ENCODE data around the gene PDE8B.
"Not testable (repeated sequence)": the region's sequence is repeated elsewhere in the genome, so short reads cannot be mapped to it uniquely, and the experiment has no call there.

Gene PDE8B

DNA sequence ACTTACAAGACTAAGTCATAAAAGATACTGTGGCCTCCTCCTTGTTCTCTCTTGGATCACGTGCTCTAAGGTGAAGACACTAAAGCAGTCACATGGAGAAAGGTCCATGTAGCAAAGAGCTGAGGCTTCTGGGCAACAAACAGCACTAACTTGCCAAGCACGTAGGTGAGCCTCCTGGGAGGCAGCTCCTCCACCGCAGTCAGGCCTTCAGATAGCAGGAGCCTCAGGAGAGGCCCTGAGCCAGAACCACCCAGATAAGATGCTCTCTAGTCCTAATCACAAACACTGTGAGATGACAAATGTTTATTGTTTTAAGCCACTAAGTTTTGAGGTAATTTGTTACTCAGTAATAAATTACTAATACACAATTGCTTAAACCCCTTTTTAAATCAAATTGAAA lies 243.6 kb downstream of the PDE8B start:
- Histone ChIP-seq H3K4me1 (ENCODE audit: control extremely low read depth in 1 of 4, control insufficient read depth in 4 of 4, insufficient read depth in 4 of 4, low read length in 3 of 4) (peaks cover 0 to 4% (median 4%) of the 10 kb centered on the region in 4 experiments), H3K9me3 (ENCODE audit: control extremely low read depth in 1 of 5, control insufficient read depth in 4 of 5, insufficient read depth in 2 of 5, low read depth in 1 of 5, low read length in 4 of 5) (no peaks in the 10 kb centered on the region), H3K4me3 (ENCODE audit: control insufficient read depth in 1 of 7, extremely low read depth in 1 of 7, insufficient read depth in 4 of 7, low read depth in 2 of 7, low read length in 6 of 7) (no peak overlapping the region), H3K27ac (ENCODE audit: insufficient read depth in 1 of 2, low read depth in 1 of 2, low read length in 2 of 2, poor library complexity in 1 of 2, severe bottlenecking in 2 of 2) (no peak overlapping the region), H3K36me3 (ENCODE audit: control insufficient read depth in 4 of 4, insufficient read depth in 4 of 4, low read length in 3 of 4) (peaks cover 3 to 13% (median 10%) of the 10 kb centered on the region in 4 experiments), H3K27me3 (replicated peaks in 2 of 5; ENCODE audit: control insufficient read depth in 4 of 5, insufficient read depth in 5 of 5, low read length in 4 of 5) (no peaks in the 10 kb centered on the region)
- WGBS (ENCODE audit: insufficient coverage), result 83% methylated on average over 1 of the region's 3 CpGs
- ChIA-PET POLR2A (no interaction called here), CTCF (no interaction called here)
- DNase-seq, result no peak

DNA sequence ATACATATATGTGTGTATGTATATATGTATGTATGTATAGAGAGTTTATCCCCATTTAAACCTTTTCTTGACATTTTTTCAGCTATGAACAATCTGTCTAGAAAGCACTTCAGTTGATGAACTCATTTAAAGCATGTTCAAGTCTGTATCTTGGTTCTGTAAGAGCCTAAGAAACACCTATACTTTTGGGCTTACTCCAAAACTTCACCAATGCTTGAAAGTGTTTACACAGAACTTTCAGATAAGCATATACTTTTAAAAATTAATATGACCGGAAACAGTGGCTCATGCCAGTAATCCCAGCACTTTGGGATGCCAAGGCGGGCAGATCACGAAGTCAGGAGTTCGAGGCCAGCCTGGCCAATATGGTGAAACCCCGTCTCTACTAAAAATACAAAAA lies 250.8 kb downstream of the PDE8B start:
- no peak for DNase-seq
- ChIA-PET POLR2A (no interaction called here), CTCF (no interaction called here)
- Histone ChIP-seq H3K9me3 (ENCODE audit: control extremely low read depth in 1 of 5, control insufficient read depth in 4 of 5, insufficient read depth in 2 of 5, low read depth in 1 of 5, low read length in 4 of 5) (no peaks in the 10 kb centered on the region), H3K27me3 (replicated peaks in 2 of 5; ENCODE audit: control insufficient read depth in 4 of 5, insufficient read depth in 5 of 5, low read length in 4 of 5) (no peaks in the 10 kb centered on the region), H3K4me3 (ENCODE audit: control insufficient read depth in 1 of 7, extremely low read depth in 1 of 7, insufficient read depth in 4 of 7, low read depth in 2 of 7, low read length in 6 of 7) (no peak overlapping the region), H3K36me3 (ENCODE audit: control insufficient read depth in 4 of 4, insufficient read depth in 4 of 4, low read length in 3 of 4) (peaks cover 0 to 7% (median 3%) of the 10 kb centered on the region in 4 experiments), H3K4me1 (ENCODE audit: control extremely low read depth in 1 of 4, control insufficient read depth in 4 of 4, insufficient read depth in 4 of 4, low read length in 3 of 4) (no peaks in the 10 kb centered on the region), H3K27ac (ENCODE audit: insufficient read depth in 1 of 2, low read depth in 1 of 2, low read length in 2 of 2, poor library complexity in 1 of 2, severe bottlenecking in 2 of 2) (no peak overlapping the region)
- 100% methylated on average over 5 of the region's 5 CpGs for WGBS (ENCODE audit: insufficient coverage)

DNA sequence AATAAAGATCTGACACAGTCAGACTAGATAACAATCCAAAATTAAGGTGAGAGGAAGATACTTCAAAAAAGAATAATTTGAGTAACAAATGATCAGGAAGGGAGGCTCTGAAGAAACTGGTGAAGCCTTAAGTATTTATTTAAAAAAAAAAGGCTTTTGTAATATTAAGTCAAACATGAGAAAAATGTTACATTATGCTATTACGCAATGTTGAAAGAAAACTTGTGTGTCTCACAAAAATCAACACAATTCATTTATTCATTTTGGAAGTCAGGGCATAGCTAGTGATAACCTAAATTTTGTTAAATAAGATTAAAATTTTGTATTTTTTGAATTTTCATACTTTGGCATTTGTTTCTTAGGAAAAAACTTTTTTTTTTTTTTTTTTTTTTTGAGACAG lies 253.4 kb downstream of the PDE8B start:
- H3K4me3 ChIP-seq (ENCODE audit: control insufficient read depth in 1 of 7, extremely low read depth in 1 of 7, insufficient read depth in 4 of 7, low read depth in 2 of 7, low read length in 6 of 7), result no peak overlapping the region
- ChIA-PET CTCF (no interaction called here), POLR2A (no interaction called here)
- no peaks in the 10 kb centered on the region for H3K27me3 ChIP-seq (replicated peaks in 2 of 5; ENCODE audit: control insufficient read depth in 4 of 5, insufficient read depth in 5 of 5, low read length in 4 of 5)
- no peaks in the 10 kb centered on the region for H3K9me3 ChIP-seq (ENCODE audit: control extremely low read depth in 1 of 5, control insufficient read depth in 4 of 5, insufficient read depth in 2 of 5, low read depth in 1 of 5, low read length in 4 of 5)
- H3K36me3 ChIP-seq (ENCODE audit: control insufficient read depth in 4 of 4, insufficient read depth in 4 of 4, low read length in 3 of 4), result peaks cover 0 to 7% (median 3%) of the 10 kb centered on the region in 4 experiments
- no peak for DNase-seq
- no peaks in the 10 kb centered on the region for H3K4me1 ChIP-seq (ENCODE audit: control extremely low read depth in 1 of 4, control insufficient read depth in 4 of 4, insufficient read depth in 4 of 4, low read length in 3 of 4)
- no peak overlapping the region for H3K27ac ChIP-seq (ENCODE audit: insufficient read depth in 1 of 2, low read depth in 1 of 2, low read length in 2 of 2, poor library complexity in 1 of 2, severe bottlenecking in 2 of 2)
- WGBS (ENCODE audit: insufficient coverage), result no CpG with 5 or more reads among the region's 1 CpG

DNA sequence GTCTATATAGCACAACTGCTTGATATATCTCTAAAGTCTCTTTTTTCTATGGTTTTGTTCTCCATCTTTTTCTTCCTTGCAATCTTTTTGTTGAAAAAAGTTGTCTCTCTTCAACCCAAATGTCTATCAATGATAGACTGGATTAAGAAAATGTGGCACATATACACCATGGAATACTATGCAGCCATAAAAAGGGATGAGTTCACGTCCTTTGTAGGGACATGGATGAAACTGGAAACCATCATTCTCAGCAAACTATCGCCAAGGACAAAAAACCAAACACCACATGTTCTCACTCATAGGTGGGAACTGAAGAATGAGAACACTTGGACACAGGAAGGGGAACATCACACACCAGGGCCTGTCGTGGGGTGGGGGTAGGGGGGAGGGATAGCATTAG lies 258.4 kb downstream of the PDE8B start:
- H3K9me3 ChIP-seq (ENCODE audit: control extremely low read depth in 1 of 5, control insufficient read depth in 4 of 5, insufficient read depth in 2 of 5, low read depth in 1 of 5, low read length in 4 of 5); H3K27ac ChIP-seq (ENCODE audit: insufficient read depth in 1 of 2, low read depth in 1 of 2, low read length in 2 of 2, poor library complexity in 1 of 2, severe bottlenecking in 2 of 2); POLR2A ChIA-PET; H3K27me3 ChIP-seq (replicated peaks in 2 of 5; ENCODE audit: control insufficient read depth in 4 of 5, insufficient read depth in 5 of 5, low read length in 4 of 5); H3K36me3 ChIP-seq (ENCODE audit: control insufficient read depth in 4 of 4, insufficient read depth in 4 of 4, low read length in 3 of 4); H3K4me1 ChIP-seq (ENCODE audit: control extremely low read depth in 1 of 4, control insufficient read depth in 4 of 4, insufficient read depth in 4 of 4, low read length in 3 of 4); CTCF ChIA-PET; DNase-seq; H3K4me3 ChIP-seq (ENCODE audit: control insufficient read depth in 1 of 7, extremely low read depth in 1 of 7, insufficient read depth in 4 of 7, low read depth in 2 of 7, low read length in 6 of 7): not testable (repeated sequence)
- no CpG with 5 or more reads among the region's 3 CpGs for WGBS (ENCODE audit: insufficient coverage)

DNA sequence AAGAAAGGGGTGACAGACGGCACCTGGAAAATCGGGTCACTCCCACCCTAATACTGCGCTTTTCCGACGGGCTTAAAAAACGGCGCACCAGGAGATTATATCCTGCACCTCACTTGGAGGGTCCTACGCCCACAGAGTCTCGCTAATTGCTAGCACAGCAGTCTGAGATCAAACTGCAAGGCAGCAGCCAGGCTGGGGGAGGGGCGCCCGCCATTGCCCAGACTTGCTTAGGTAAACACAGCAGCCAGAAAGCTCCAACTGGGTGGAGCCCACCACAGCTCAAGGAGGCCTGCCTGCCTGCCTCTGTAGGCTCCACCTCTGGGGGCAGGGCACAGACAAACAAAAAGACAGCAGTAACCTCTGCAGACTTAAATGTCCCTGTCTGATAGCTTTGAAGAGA lies 264.6 kb downstream of the PDE8B start:
- not testable (repeated sequence) for H3K9me3 ChIP-seq (ENCODE audit: control extremely low read depth in 1 of 5, control insufficient read depth in 4 of 5, insufficient read depth in 2 of 5, low read depth in 1 of 5, low read length in 4 of 5); DNase-seq; H3K4me1 ChIP-seq (ENCODE audit: control extremely low read depth in 1 of 4, control insufficient read depth in 4 of 4, insufficient read depth in 4 of 4, low read length in 3 of 4); H3K36me3 ChIP-seq (ENCODE audit: control insufficient read depth in 4 of 4, insufficient read depth in 4 of 4, low read length in 3 of 4); H3K27me3 ChIP-seq (replicated peaks in 2 of 5; ENCODE audit: control insufficient read depth in 4 of 5, insufficient read depth in 5 of 5, low read length in 4 of 5); H3K27ac ChIP-seq (ENCODE audit: insufficient read depth in 1 of 2, low read depth in 1 of 2, low read length in 2 of 2, poor library complexity in 1 of 2, severe bottlenecking in 2 of 2); H3K4me3 ChIP-seq (ENCODE audit: control insufficient read depth in 1 of 7, extremely low read depth in 1 of 7, insufficient read depth in 4 of 7, low read depth in 2 of 7, low read length in 6 of 7)
- 98% methylated on average over 9 of the region's 11 CpGs for WGBS (ENCODE audit: insufficient coverage)
- ChIA-PET POLR2A (interaction anchor here (1.0 kb wide), 1 partner anchor 8 kb away, joined by 3 read pairs; no protein-coding TSS in a partner anchor), CTCF (interaction anchor here (1.4 kb wide), 1 partner anchor 26 kb away, joined by 3 read pairs; no protein-coding TSS in a partner anchor)

Measured in common myeloid progenitor, CD34-positive (primary cell).